Pulmonary artery endothelial cell (primary cell): ENCODE data around the gene FNDC3A. TPM values are rescaled to one million over a fixed set of nuclear protein-coding genes. Genes with fewer than 3 reads are reported as not detected.

Experiments used
- DNase-seq: peaks from one replicate; pipeline ENCODE4 v3.0.0-alpha.2; 2011; ENCODE audit warnings: low read depth, low spot score
- total RNA-seq: library from RNA; depleted of rRNA; stranded (reverse); fragments of >200 nt; gene quantifications from 2 replicates; pipeline ENCODE4 v1.2.3, GENCODE V29; 2014

FNDC3A gene, protein sequence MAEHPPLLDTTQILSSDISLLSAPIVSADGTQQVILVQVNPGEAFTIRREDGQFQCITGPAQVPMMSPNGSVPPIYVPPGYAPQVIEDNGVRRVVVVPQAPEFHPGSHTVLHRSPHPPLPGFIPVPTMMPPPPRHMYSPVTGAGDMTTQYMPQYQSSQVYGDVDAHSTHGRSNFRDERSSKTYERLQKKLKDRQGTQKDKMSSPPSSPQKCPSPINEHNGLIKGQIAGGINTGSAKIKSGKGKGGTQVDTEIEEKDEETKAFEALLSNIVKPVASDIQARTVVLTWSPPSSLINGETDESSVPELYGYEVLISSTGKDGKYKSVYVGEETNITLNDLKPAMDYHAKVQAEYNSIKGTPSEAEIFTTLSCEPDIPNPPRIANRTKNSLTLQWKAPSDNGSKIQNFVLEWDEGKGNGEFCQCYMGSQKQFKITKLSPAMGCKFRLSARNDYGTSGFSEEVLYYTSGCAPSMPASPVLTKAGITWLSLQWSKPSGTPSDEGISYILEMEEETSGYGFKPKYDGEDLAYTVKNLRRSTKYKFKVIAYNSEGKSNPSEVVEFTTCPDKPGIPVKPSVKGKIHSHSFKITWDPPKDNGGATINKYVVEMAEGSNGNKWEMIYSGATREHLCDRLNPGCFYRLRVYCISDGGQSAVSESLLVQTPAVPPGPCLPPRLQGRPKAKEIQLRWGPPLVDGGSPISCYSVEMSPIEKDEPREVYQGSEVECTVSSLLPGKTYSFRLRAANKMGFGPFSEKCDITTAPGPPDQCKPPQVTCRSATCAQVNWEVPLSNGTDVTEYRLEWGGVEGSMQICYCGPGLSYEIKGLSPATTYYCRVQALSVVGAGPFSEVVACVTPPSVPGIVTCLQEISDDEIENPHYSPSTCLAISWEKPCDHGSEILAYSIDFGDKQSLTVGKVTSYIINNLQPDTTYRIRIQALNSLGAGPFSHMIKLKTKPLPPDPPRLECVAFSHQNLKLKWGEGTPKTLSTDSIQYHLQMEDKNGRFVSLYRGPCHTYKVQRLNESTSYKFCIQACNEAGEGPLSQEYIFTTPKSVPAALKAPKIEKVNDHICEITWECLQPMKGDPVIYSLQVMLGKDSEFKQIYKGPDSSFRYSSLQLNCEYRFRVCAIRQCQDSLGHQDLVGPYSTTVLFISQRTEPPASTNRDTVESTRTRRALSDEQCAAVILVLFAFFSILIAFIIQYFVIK
- total RNA-seq: 53.8 and 70.4 TPM in 2 replicates

DNA sequence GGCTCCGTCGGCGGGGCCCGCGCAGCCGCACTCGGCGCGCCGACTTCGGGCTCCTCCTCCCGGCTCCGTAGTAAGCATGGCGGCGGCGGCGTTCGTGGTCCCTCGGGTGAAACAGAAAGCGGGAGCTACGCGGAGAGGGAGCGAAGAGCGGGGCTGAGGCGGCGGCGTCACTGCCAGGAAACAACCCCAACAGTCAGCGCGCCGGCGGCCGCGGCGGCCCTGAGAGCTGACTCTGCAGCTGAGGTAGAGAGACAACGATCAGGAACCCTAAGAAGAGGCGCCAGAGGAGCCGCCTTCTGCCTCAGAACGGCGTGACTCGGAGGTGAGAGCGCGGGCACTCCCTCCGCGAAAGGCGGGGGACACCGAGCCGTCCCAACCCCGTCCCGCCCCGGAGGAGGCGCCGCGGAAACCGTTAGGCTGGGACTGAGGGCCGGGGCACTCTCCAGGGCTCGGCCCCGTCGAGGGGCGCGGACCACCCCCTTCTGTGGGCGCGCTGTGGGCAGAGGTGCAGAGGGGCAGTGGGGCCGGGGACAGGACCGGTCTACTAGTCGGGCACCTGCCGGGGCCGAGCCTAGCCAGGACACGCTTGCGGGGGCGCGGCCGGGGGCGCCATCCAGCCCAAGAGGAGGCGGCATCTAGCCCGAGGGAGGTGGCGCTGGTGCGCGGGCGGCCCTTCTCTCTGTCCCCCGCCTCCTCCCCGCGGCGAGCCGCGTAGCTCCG lies at the start of gene FNDC3A:
TSS of gene FNDC3A (plus strand) at position 57 of the 720 bp plus-strand sequence. CDS start 30,279 bp downstream, outside the sequence.
- DNase-seq: peak; percentile 51

DNA sequence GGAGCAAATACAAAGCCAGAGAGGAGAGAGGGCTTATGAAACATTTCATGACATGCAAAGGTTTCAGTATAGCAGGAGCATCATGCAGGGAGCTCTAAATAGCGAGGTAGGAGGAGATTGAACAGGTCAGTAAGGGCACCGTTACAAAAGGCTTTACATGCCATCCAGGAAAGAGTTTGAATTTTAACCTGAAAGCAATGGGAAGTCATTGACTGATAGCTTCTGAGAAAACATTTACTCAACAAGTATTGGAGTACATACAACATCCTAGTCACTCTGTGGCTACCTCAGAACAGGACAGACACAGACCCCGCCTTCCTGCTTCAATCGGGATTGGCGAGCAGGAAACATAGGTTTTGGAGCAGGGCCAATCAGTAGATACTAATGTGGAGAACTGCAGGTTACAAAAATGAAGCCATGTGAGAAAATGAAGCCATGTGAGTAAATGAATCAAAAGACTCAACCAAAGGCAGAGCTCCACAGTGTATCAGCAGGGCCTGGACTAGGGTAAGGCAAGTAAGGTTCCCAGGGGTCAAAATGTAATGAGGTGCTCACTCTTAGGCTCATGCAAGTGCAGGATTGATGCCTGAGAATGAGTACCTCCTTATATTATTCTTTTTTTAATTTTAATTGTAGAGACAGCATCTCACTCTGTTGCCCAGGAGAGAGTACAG lies 46.8 kb upstream of the FNDC3A start:
- no peak for DNase-seq

DNA sequence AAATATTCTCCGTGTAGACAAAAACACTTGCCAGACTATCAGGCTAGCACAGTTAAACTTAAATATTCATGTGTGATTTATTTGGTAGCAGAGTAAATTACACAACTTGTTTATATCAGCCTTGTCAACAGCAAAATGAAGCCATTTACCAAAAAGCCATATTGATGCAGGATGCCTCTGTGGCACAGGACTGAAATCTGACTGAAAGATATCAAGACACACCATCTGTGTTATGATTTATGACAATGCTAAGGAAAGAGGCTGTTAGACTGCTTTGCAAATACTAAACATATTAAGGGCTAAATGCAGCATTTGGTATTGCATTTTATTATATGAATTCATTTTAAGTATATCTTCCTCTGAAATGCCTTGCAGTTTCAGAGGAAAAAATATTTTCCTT lies 44.8 kb upstream of the FNDC3A start:
- no peak for DNase-seq

DNA sequence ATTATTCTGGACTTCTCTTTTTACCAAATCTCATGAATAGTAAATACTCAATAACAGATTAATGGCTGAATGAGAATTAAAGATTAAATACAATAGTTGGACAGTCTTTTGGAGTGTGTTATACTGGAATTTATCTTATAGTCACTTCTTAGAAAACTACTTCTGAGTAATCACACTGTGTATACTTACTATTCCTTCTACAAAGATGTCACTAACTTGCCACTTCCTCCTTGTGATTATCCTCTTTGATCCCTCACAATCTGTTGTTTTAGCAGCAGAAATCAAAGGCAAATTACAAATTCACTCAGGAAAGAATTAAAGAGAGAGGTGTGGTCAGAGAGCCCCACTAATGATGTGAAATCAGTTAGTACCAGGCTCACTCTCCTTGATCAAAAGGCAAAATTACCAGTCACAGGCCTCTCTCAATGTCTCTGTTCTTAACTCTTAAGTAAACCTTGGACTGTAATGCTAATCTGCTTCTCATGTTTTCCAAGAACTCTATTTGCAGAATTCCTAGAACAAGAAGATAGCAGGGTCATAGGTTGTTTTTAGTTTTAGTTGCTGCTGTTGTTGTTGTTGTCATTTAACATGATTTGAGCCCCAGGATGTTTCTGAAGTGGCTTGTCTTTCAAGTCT lies 37.3 kb upstream of the FNDC3A start:
- no peak for DNase-seq

DNA sequence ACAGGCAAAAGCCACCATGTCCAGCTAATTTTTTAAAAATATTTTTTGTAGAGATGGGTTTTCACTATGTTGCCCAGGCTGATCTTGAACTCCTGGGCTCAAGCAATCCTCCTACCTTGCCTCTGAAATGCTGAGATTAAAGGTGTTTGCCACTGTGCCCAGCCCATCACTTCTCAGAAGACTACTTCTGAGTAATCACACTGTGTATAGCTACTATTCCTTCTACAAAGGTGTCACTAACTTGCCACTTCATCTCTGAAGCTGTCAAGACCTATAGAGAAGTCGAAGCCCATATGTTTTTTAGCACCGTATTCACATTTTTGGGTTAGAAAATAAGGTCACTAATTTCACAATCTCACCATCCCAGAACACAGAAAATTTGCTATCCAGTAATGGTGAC lies 36.0 kb upstream of the FNDC3A start:
- no peak for DNase-seq

DNA sequence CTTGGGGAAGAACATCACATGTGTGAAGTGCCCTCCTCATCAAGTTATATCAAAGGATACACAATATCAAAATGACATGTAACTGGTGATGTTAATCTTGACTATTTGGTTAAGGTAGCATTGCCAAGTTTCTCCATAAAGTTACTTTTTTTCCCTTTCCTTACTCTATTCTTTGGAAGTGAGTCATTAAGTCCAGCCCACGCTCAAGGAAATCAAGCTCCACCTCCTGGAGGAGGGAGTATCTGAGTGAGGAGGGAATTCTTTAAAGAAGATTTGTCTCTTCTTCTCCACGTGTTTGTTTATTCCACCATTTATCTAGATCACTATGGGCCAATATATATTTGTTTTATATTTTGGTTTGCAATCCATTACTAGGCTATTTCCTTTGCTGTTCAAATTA lies 33.6 kb upstream of the FNDC3A start:
- DNase-seq: no peak

DNA sequence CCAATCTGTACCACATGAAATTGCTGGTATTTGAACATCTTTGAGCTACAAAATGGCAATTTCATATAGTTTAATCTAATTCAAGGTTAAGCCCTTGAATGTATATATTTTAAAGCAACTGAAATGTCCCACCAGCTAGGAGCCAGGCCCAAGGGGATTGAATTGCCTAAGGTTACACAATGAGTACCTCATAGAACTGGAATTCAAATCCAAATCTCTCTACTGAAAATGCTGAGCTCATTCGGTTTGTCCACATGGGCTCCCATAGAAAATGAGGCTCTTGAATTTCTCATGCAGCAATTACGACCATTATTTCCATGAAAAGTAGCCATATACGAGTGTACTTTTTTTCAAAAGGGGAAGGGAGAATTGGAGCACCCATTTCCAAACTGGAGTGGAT lies 31.5 kb upstream of the FNDC3A start:
- DNase-seq: no peak

DNA sequence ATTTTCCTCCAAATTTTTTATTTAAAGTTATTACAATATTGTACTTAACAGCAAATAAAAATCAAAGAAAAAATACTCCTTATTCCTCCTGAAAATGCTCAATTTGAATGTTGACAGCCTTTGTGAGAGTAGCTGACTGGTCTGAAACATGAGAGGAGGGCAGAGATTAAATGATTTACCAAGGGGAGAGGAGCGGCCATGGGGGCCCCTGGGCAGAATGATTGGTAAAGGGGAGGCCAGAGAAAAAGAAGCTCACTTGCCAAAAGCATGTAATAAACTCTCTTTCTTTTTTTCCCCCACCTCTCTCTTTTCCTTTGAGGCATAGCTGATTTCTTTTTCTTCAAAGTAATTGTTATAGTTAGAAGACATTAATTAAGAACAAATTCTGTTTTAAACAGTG lies 30.1 kb upstream of the FNDC3A start:
- no peak for DNase-seq

DNA sequence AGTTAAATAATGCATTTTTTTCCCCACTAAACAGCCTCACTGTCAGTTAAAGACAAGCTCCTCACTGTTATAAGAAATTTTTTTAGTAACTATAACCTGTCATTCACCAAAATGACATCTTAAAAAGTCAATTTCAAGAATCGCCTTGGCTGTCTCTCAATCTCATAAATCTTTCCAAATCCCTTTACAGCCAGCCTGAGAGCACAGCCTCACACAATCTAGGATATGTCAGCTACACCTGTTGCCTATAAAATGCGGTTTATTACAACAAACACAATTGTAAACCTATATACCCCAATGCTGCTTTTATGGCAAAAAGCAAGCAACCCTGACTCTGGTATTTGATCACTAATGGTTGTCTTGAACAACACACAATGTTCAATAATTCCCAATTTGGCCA lies 29.5 kb upstream of the FNDC3A start:
- DNase-seq: no peak

DNA sequence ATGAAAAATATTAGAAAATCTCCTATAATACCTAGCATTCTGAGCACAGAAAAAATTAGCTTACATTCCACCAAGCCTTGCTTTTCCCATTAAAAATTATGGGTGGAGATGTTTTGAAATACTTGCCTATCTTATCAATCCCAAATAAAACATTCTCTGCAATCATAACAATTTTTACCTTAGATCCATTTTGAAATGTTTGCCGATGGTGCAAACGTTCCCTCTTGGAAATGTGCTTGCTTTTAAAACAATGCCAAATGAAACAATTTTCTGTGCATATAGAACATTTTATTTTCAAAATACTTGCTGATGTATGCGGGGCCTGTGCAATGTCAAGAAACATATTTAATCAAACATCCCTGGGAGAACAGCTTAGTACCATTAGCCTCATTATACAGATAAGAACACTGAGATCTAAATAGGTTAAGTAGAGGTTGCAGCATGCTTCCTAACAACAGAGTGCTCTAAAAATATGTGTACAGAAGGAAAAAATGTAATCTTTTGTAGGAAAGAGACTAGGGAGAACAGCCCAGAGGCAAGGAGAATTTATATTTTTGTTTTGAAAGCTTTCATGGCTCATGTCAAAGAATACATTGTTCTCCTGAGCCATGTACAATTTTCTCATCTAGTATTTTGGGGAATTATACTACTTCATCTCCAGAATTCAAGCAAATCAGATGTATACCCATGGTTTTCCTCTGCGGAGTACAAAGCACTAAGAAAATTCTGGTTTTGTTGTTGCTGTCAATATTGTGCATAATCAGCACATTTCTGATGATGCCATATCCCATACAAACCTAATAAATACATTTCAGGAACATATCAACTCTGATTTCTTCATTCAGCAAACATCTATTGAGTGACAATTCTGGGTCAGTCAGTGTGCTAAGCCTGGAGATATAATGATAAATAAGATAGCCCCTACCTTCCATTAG lies 25.9 kb upstream of the FNDC3A start:
- no peak for DNase-seq

DNA sequence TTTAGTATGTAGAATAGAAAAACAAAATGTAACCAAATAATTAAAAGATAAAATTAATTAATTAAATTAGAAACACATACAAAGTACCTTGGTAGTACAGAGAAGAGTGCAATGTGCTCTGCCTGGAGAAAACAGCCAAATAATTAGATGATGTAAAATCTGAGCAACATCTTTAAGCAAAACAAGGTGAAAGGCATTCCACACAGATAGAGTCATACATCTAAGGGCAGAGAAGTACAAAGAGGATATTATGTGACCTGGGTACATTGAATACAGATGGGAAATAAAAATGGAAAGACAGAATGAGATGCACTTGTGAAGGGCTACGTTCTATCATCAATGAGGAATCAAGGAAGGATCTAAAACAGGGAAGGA lies 25.2 kb upstream of the FNDC3A start:
- DNase-seq: no peak

DNA sequence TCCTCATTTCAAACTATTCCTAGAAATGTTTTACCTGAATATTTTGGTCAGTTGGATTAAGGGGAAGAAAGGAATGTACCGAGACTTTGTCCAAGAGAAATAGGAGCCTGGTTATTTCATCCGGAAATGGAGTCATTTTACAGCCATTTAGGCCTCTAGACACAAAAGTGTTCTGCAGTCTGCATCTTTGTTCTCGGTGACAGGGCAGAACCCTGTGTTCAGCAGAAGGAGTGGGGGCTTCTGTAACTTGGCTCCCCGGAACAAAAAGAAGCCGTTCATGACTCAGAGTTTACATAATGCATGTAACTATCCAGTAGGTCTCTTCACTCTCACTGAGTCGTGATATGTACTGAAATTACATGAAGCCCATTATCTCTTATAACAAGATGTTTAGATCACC lies 21.6 kb upstream of the FNDC3A start:
- DNase-seq: no peak

DNA sequence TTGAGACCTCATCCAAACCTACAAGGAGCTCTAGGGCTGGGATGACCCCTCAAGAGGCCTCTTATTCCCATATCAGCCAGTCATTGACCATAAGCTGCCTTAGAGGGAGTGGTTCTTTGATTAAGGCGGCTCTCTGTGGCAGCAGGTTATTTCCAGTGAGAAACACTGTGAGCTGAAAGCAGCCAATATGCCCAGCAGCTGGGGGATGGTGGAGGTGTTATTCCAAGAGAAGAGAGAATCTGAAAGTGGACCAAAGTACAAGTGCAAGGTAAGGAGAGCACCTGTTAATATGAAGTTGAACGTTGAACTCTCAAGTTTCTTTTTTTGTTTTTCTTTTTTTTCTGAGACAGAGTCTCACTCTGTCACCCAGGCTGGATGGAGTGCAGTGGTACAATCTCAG lies 20.2 kb upstream of the FNDC3A start:
- DNase-seq: no peak

DNA sequence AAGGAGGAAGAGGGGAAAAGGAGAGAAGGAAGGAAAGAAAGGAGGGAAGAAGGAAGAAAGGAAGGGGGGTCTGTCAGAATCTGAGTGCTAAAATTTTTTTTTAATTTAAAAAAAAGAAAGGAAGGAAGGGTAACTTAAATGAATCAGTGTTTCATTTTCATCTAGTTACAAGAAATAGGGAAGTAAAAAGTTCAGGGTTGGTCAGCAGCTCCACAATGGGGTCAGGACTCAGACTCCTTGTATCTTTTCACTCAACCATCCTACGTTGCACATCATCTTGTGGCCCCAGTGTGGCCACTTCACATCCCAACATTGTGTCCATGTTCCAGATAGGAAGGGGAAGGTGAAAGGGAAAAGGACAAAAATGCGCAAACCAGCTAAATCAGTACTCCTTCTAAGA lies 14.3 kb upstream of the FNDC3A start:
- no peak for DNase-seq

DNA sequence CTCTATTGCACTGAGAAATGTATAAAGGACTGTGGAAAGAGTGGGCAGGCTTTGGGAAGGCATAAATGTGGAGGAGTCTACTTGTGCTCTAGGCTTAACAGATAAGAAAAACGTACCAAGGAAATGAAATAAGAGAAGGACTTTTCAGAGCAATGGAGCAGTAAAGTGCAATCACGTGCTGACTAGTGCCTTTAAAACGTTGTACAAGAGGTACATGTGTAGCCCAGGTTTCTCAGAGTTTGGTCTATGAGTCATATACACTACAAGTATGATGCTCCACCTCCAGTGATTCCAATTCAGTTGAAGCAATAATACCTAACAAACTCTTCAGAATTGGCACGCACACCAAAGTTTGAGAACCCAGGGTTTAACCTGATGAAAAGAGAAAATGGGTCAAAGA lies 13.4 kb upstream of the FNDC3A start:
- no peak for DNase-seq

DNA sequence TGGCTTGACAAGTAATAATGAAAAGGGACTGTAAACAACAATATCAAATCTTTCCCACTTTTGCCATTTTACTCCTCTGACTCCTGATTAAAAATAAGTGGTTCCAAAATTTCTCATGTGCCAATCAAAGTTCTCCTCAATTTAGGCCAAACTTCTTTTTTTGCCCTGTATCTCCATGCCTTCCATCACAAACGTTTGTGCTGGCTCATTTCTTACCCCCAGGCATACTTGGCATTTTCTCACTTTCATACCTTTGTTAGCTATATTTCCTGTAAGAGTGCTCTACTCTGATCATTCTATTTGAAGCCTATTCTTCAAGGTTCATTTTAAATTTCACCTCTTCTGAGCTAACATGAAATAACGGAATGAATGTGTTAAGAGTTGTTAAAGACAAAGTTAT lies 10.0 kb upstream of the FNDC3A start:
- DNase-seq: no peak

DNA sequence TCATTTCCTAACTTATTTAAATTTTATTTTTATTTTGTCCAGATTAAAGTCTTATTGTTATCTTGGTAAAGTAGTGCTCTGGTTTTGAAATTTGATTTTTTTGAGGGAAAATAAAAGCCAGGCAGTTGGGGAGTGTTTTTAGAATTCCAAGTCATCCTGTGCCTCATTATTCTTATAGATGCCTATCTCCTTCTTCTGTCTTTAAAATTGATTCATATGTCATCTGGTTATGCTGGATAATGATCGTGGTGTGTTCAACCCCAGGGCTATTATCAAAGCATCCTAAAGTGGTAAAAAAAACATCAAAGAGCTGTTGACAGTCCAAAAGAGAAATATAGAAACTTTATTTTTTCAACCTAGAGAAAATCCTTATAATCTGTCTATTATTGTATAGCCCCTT lies 6.0 kb upstream of the FNDC3A start:
- no peak for DNase-seq

DNA sequence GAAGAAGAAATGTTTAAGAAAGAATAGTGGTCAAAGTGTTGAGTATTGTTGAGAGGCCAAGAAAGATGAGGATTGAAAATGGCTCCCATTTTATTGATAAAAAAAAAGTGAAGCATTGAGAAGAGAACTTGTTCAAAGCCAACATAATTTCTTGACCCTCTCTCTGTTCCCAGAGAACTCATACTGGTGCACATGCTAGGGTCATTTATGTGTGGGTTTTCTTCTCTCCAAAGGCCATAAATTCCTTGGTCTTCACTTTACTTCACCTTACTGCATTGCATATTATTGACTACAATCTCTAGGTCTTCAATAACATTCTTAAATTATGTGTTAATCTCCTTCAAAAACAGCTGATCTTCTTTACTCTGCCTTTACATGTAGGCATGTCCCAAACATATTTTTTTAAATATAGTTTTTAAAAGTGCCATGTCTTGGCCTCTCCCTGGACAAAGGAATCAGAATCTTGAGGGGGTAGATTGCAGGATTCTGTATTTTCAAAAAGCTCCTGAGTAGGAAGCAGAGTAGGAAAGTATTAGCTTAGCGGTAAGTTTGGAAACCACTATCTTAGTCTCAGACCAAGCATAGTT lies 1.8 kb upstream of the FNDC3A start:
- no peak for DNase-seq
